ENCODE data around the gene DCST2.

The DCST2 gene

DNA sequence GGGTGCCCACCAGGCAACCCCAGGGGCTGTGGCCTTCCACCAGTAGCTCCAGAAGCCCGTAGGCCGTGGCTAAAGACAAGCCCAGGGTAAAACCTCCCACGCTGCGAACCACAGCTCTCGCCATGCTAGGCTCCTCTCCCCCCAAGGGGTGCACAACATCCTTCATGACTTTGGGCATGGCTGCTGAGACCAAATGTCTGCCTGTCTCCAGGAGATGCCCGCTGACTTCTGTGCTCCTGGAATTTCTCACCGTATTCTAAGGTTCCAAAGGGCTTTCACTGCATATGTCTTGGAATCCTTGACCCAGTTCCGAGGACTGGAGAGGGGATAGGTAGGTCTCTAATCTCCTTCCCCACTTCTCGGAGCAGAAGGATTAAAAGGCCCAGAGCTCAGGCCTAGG, at the start of gene DCST2, which contains the start of gene DCST1:
TSS of gene DCST2 (minus strand) at position 258 of the 400 bp plus-strand sequence. CDS start at position 178, 80 bp downstream.
TSS of gene DCST1 (plus strand) at position 301 of the 400 bp plus-strand sequence. CDS start 213 bp downstream, outside the sequence.
- DNase-seq = no peak

DNA sequence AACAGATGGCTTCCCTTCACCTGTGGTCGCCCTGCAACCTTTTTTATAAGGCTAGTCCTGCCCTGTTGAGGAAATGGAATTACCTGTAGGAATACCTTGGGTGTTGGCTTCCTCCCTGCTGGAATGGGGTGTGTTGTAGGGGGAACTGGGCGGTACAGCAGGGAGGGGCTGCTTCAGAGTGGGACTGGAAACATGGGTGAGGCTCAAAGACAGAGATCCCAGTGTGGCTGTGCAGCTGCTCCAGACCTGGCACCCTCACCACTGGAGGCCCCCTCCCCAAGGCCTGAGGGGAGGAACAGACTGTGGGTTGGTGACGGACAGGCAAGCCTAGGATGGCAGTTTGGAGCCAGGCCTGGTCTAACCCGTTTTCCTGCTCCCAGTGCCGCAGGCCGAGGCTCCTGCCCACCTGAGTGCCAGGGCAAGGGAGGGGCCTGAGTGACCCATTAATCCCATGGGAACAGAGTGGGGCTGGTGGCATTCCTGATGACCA, 49.5 kb upstream of the DCST2 start:
- no peak for DNase-seq

GRCh38 chr1:155082301-155083051, 48.9 kb upstream of the DCST2 start:
- DNase-seq = no peak

DNA sequence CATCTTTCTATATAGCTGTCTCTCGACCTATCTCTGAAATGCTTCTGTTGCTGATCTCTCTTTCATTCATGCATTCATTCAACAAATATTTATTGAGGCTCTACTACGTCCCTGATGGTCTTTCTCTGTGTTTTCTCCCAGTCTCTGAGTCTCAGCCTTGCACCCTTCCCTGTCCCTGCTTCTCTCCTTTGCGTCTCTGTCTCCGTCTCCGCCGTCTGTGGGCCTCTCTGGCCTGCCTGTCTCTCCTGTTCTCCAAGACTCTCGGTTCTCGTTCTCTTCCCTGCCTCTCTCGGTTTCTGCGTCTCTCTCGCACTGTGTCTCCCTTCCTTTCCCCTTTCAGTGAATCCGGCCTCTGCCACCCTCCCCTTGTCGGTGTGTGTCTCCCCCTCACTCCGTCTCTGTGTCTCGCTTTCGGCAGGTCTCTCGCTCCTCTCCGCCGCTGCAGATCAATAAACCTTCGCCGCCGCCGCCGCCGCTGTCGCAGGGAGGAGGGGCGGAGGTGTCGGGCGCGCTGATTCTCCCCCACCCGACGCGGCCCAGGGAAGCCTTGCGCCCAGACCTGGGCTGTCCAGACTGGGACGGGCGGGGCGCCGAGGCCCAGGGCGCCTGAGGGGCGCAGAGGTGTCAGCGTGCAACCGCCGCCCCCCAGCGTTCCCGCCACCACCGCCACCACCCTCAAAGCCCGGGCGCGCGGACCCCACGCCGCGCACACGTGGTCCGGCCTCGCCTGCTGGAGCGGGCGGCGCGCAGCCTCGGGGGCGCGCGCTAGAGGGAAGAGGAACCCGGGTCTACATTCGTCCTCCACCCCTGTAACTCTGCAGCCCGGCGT, 48.1 kb upstream of the DCST2 start:
- no peak for DNase-seq

DNA sequence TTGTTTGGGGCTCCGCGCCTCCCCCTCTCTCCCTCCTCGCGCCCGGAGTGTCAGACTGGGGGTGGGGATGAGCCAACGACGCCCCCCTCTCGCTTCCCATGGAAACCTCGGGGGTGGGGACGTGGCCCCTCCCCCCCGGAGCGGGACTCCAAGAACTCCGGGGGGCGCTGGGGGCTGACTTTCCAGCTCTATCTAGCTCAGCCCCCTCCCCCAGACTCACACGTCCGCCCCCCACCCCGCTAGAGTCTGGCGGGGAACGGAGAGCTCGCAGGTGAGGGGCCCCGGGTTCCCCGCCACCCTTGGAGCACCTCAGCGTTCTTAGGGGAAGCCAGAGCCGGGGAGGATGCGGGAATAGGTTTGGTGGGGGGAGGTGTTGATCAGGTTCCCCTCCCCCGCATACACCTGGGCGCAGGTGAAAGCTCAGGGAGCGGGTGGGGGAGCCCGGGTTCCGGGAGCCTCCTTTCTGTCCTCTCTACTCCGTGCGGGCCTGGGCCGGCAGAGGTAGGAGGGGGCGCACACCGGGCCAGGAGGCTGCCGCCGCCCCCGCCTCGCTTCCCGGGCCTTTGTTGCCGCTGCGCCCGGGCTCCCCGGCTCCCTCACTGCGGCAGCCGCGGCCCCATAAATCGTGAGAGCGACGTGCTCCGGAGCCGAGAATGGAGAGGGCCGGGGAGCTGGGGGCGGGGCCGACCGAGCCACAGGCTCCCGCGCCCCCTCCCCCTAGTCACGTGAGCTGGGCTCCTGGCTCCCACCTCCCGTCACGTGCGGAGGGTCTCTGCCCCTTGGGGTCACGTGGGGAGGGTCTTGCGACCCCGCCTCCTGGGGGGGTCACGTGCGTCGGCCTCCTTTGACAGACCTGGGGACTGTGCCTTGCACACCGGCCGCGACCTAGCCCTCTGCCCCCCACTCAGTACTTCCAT, 47.0 kb upstream of the DCST2 start:
- DNase-seq = peak; percentile 96

DNA sequence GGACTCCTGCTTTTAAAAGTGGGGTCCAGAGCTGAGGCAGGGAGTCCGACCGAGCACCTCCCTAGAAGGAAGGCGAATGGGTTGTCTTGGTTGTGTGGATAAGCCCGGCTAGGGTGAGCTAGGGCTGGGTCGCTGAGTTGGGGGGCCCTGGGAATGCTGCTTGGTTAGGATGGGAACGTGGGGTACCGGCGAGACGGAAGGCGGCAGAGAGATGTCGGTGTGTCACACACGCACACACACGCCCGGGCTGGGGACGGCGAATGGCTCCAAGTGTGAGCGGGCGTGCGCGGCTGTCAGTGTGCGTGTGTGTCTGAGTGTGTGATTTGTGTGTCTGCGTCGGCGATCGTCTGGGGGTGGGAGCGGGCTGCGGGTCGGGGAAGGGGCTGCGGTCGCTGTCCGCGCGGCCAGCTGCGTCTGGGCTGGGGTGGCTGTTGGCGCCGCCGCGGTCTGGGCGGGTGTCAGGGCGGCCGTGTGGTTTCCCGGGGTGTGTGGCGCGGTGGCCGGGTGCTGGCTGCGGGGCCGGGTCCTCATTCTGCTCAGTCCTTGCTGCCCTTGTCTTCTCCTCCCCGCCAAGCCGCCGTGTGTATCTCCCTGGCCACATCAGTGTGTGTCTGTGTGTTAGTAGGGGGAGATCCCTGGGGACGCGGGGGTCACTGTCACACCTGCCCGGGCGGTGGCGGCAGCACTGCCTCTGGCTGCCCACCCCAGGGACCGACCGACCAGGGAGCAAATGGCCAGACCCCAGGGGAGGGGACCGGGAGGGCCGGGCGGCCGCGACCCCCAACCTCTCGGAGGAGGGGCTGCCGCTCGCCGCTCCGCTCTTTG, 46.1 kb upstream of the DCST2 start:
- DNase-seq = peak; percentile 21

GRCh38 chr1:155079210-155079486, 45.6 kb upstream of the DCST2 start:
- no peak for DNase-seq

GRCh38 chr1:155078469-155079209, 45.1 kb upstream of the DCST2 start, which contains the start of gene EFNA3:
Gene EFNA3, plus strand, starts transcription at chr1:155078837. Its CDS starts 105 bp downstream, at chr1:155078942.
- DNase-seq = peak; percentile 53

DNA sequence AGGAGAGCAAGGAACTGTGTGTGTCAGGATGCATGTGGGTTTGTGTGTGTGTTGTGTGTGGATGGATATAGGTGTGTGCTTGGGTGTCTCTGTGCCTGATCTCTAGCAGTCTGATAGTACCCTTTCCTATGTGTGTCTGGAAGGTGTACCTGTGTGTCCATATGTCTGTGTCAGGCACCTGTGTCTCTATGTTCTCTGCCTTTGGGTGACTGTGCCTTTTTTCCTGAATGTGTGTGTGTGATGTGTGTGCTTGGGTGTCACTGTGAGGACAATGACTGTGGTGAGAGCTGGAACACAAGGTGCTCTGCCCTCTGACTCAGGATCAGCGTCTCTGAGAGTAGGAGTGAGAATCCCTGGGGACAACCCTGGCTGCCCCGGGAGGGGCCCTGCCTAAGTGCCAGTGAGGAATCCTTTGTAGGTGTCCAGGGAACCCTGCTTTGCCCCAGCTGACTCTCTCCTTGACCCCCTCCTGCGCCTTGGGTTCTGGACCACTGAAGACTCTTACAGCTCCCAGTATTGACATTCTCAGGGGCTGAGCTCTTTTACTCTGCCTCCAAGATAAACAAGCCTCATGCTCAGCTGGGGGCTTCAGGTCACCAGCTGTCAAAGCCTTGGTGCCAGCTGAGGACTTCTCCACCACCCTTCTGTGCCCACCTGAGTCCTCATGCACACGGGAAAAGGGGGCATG, 44.3 kb upstream of the DCST2 start:
- no peak for DNase-seq

DNA sequence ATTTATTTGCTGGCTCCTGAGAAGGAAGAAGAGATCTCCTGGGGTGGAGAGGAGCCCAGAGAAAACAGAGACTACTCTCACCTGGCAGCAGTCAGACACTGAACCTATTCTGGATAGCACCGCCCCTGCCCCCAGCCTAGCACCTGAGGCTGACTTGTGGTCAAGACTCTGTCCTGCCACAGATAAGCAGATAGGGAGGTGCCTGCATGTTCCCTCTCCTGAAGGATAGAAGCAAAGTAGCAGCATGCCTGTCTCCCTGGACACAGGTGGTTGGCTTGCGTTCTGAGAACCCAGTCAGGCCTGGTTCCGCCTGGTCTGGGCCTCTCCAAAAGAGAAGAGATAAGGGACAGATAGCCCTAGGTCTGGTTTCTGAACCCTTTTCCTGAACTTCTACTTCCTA, 43.8 kb upstream of the DCST2 start:
- no peak for DNase-seq

DNA sequence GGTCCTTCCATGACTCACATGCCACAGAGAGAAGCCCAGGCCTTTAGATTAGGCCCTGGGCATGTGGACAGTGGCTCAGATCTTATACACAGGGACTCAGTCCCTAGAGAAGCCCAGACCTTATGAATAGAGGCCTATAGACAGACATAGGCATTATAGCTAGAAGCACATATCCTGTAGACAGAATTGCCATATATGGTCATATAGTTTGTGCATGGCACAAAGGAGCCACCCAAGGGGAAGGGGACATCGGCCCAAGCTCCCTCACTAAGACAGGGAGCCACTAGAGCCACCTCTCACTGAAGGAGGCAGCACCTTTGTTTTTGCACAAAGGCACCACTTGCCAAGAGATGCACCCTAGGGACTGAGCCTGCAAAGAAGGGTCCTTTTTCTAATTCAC, 42.8 kb upstream of the DCST2 start:
- no peak for DNase-seq

GRCh38 chr1:155075535-155075934, 42.0 kb upstream of the DCST2 start:
- DNase-seq = no peak

GRCh38 chr1:155073377-155074242, 40.0 kb upstream of the DCST2 start:
- DNase-seq = no peak

DNA sequence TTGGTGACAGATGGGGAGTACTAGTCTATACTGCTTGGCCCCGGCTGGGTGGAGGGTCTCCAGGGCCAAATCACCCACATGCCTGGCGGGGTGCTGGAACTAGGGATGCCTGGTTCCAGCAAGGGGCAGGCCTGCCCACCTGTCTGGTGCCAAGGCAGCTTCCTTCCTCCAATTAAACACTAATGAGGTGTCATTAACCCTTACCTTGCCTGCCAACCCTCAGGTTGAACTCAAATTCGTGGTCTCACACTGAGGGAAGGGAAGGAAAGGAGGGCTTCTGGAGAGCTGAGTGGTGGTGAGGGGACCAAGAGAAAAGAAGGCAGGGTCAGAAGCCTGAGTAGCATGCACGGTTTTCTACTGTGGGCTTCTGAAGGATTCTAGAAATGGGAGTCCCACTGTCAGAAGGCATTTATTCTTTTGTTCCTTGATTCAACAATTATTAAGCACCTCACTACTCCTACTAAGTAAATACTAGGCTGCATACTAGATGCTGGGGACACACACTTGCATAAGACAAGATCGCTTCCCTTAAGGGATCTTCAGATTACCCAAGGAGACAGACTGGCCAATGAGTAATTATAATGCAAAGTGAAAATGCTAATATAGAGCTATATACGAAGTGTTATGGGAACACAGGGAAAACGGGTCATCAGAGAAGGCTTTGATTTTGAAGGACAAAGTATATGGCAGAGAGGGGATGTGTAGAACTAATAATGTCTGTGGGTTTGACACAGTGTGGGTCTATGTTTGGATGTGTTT, 39.1 kb upstream of the DCST2 start:
- no peak for DNase-seq

GRCh38 chr1:155071701-155072100, 38.1 kb upstream of the DCST2 start:
- DNase-seq = no peak

- no peak for DNase-seq
Observed at GRCh38 chr1:155070721-155071569, 37.4 kb upstream of the DCST2 start.

DNA sequence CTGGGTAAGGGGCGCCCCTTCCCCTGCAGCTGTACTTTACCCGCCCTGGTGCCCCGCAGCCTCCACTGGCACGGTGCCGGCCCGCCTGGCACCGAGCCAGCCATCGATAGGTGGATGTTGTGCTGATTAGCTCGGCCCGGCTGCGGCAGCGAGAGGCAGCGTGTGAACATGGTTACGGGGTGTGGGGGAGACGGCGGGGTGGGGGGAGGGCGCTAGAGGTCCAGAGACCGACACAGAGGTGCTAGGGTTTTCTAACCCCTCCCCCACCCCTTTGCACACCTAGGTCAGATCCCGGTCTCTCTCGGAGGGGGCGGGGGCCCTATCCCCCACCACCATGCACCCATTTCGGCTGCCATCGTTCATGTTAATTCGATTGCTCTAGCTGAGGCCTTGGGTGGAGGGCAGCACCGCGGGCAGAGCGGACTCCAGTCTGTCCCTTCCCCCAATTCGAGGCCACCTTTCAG, 36.6 kb upstream of the DCST2 start:
- no peak for DNase-seq

All from NCI-H1694 (cell line).